DMS 273 treated with DMSO at 0.1 percent for 48 hours (cell line): ENCODE measurements around the gene UBE2E1.
"Not testable (repeated sequence)": the region's sequence is repeated elsewhere in the genome, so short reads cannot be mapped to it uniquely, and the experiment has no call there.

Source experiments
- DNase-seq: peaks from one replicate; lab custom pipeline; 2025; lab: John Stamatoyannopoulos, UW

Gene UBE2E1

DNA sequence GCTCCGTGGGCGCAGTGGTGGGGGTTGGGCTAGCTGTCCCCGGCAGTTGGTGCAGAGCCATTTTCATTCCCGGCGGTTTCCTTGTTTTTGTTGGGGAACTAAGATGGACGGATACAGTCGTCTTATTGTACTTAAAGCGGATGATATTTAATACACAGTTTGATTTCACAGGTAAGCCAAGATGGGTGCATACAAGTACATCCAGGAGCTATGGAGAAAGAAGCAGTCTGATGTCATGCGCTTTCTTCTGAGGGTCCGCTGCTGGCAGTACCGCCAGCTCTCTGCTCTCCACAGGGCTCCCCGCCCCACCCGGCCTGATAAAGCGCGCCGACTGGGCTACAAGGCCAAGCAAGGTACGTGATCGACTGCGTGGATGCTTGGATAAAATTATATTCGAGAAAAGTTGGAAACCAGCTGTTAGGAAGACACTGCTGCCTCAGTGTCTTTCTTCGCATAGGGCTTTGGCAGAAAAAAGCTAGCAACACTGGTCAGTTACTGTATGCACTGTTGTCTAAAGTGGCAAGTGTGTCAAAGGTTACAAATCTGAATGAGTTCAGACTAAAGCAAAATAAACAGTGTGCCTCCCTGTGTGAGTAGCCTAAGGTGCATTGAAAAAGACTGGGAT, 112.0 kb downstream of the UBE2E1 start:
- DNase-seq = not testable (repeated sequence)

DNA sequence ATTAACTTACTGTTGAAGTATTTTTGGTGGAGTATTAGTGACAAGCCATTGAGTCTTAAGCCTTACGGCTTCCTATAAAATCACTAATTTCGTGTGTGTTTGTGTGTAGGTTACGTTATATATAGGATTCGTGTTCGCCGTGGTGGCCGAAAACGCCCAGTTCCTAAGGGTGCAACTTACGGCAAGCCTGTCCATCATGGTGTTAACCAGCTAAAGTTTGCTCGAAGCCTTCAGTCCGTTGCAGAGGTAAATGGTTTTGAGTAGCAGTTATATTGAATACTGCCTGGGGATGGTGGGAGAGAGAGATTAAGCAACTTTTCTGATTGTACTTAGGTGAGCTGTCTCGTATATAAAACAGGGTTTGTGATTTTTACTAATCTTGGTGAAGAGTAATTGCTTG, 112.6 kb downstream of the UBE2E1 start:
- not testable (repeated sequence) for DNase-seq

DNA sequence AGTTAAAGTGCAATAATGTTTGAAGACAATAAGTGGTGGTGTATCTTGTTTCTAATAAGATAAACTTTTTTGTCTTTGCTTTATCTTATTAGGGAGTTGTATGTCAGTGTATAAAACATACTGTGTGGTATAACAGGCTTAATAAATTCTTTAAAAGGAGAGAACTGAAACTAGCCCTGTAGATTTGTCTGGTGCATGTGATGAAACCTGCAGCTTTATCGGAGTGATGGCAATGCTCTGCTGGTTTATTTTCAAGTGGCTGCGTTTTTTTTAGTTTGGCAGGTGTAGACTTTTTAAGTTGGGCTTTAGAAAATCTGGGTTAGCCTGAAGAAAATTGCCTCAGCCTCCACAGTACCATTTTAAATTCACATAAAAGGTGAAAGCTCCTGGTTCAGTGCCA, 113.9 kb downstream of the UBE2E1 start:
- DNase-seq = no peak

DNA sequence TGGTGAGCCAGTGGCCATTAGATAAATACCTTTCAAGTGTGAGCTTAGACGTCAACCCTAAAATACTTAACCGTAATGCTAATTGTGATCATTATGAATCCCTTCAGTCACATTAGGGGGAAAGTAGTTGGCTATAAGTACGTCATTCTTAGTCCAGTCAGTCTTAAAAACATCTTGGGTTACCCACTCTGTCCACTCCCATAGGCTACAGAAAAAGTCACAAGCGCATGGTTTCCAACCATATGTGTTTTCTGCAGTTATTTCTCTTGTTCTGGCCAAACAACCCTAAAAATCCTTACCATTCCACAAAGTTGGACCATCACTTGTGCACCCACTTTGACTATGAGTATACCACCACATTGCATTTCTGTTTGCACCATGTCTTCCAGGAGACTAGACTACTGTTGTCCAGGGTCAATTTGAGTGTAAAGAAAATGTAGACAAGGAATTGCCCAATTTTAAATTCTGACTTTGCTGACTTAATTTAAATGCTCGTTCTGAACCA, 114.4 kb downstream of the UBE2E1 start:
- no peak for DNase-seq

DNA sequence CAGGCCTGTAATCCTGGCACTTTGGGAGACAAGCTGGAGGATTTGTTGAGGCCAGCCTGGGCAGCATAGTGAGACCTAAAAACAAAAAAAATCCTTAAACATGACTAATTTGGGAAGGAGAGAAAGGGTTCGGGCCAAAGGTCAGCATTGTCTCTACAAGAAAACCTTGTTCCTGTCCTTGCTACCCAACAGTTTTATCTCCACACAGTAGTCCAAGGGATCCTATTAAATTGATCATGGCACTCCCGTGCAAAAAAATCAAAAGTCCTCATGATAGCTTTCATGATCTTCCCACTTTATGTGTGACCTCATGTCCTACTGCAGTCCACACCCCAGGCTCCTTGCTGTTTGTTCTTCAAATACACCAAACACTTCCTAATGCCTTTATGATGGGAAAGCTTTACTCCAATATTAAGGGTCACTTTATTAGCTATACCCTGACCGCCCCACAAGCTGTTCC, 115.3 kb downstream of the UBE2E1 start:
- peak; percentile 45 for DNase-seq

DNA sequence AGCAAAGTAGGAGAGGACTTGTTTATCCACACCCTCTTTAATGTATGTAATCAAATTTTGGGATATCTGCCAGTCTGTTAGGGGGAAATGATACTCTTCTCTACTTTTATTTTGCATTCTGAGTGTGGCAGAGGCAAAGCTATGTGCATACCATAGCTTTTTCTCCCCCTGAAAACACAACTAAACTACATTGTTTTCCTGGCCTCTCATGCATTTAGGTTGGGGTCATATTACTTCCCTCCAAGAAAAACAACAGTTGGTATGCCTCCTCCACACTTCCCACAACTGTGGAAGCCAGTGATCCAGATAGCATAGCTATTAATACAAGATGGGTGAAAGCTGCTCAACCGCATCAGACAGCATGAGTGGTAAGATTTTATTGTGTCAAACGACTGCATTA, 118.0 kb downstream of the UBE2E1 start:
- peak; percentile 27 for DNase-seq

DNA sequence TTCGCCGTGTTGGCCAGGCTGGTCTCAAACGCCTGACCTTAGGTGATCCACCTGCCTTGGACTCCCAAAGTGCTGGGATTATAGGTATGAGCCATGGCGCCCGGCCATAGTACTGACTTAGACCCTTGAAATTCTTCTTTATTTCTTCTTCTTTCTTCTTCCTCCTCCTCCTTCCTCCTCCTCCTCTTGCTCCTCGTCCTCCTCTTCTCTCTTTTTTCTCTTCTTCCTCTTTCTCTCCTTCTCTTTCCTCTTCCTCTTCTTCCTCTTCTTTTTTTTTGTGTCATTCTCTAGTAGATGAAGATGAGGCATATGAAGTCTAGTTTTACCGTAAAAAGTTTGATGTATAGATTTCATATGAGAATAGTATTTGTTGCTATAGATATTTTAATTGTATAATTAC, 120.5 kb downstream of the UBE2E1 start:
- no peak for DNase-seq

DNA sequence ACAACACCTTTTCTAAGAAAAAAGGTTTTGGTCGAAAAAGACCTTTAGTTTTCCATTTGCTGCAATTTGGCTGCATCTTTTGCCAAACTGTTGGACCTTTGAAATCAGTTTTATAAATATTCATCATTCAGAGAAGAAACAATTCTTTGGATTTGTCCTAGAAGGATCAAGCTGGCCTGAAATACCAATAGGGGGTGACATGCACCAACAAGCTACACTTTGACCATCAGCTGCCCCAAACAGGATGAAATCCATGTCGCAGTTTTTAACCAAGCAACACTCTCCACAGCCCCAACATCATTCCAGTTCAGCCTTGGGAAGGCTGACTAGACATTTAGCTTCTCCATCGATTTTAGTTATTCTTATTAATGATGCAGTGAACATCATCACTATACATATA, 121.0 kb downstream of the UBE2E1 start:
- DNase-seq = no peak

DNA sequence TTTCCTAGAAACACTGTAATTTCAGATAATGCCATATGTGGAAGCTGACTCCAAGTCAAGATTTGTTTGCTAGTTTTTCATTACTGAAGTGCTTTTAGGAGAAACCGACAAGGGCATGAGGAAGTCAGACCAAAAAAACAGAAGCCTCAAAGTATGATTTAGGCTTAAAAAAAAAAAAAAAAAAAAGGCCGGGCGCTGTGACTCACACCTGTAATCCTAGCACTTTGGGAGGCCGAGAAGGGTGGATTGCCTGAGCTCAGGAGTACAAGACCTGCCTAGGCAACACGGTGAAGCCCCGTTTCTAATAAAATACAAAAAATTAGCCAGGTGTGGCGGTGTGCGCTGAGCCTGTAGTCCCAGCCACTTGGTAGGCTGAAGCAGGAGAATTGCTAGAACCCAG, 122.8 kb downstream of the UBE2E1 start:
- DNase-seq = no peak

DNA sequence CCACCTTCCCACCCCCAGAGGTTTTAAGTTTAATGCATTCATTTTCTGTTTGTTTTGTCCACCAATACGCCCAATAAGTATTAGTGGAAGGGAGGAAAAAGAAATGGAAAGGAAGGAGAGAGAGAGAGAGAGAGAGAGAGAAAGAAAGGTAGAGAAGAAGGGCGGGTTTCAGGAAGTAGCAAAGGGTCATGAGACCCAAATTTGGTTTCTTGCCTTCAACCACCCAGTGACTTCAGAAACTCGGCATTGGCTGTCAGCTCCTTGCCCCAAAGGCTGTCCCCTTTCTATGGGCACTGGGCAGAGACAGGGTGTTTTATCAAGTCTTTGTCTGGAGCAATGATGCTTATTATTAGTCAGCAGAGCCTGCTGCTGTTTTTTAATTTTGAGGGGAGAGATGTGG, 125.8 kb downstream of the UBE2E1 start:
- no peak for DNase-seq

DNA sequence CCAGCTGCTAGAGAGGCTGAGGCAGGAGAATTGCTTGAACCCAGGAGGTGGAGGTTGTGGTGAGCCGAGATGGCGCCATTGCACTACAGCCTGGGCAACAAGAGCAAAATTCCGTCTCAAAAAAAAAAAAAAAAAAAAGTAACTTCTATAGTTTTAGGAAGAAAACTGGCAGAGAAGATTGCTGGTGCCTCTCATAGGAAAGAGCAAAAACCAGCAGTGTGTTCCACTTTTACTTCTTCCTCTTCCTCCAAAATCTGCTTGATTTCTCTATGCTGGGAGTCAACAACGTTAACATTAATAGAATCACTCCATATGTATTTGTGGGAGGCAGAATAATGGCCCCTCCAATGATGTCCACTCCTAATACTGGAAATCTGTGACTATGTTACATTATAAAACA, 126.8 kb downstream of the UBE2E1 start:
- DNase-seq = no peak

DNA sequence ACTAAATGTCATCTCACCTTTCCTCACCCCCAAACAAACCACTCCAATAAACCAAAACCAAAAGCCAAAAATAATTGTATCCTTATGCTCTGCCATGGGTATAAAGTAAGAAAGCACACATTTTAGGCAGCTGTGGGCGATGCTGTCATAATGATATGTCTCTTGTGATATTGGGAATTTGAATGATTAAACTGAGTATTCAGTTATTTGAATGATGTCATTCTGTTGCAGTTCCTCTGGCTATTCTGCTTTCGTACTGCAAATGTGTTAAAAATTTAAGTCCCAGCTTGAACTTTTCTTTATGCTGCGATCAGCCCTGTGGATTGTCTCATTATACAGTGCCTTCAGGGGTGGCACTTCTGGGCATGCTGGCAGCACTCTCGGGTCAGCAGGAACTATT, 128.5 kb downstream of the UBE2E1 start:
- no peak for DNase-seq

DNA sequence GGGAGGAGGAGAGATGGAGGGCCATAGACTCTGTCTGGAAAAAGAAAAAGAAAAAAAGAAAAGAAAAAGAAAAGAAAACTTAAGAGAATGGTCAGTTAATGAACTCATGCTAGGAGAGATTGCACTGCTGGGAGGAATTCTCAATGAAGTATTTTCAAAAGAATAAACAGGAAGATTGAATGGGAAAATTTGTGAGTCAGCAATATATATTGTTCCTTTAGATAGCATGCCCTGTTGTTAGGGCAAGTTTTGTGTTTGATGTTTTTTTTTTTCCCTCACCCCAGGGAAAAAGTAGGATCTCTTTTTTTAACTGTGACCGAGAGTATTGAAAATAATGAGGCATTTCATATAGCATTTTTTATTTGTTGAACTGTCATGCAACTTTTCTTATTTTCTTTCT, 131.5 kb downstream of the UBE2E1 start:
- DNase-seq = no peak

DNA sequence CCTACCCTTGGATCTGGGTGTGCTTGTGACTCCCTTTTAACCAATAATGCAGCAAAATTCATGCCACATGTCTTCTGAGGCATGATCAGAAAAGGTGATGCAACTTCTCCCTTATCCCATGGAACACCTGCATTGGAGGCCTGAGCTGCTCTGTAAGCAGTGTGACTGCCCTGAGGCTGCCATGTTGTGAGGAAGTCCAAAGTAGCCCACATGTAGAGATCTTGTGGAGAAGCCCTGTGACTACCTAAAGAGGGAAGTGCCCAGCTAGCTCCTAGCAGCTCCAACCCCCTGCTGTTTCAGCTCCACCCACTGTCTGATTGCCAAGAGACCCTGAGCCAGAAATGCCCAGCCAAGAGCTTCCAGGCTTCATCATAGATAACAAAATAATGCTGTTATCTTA, 132.9 kb downstream of the UBE2E1 start:
- DNase-seq = no peak

DNA sequence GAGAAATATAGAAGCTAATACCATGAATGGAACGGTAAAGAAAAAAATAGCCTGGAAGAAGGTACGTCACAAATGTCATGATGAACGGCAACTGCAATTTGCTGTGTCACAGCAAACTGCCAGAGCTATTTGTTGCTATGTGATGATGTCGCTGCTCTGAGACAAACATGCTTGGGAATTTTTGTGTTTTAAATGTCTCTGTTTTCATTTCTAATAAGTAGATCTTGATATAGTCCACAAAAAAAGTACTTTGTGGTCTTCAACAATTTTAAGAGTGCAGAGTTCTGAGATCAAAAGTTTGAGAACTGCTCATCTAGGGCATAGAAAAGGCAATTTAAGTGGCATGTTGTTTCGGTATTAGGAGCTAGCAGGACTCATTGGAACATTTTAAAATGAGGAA, 135.0 kb downstream of the UBE2E1 start:
- no peak for DNase-seq
